C4-2B (cell line): ENCODE measurements around the gene MTA2.
"Not testable (repeated sequence)": the region's sequence is repeated elsewhere in the genome, so short reads cannot be mapped to it uniquely, and the experiment has no call there.

ENCODE experiments used
- H3K27ac ChIP-seq: fragments of 450-650 bp; 2 replicates; pipeline ENCODE4 v1.5.1; 2017
- CTCF ChIP-seq: fragments of 450-650 bp; conservative IDR thresholded peaks from 2 replicates; pipeline ENCODE4 v1.5.1; 2017; ENCODE audit warnings: mild to moderate bottlenecking
- ZFX ChIP-seq: fragments of 450-650 bp; IDR thresholded peaks from 2 replicates; pipeline ENCODE4 v1.6.1; 2017

The MTA2 gene

GRCh38 chr11:62601372-62602140 is at the start of gene MTA2:
TSS of gene MTA2 (minus strand) at chr11:62601865. CDS start at chr11:62601450, 415 bp downstream.
- TF ChIP-seq CTCF = no peak
- peak; percentile 63; the same call in 1 of the 2 replicates for TF ChIP-seq ZFX
- H3K27ac ChIP-seq = peak within 1 kb of the TSS; percentile 100

GRCh38 chr11:62650283-62650682 is 48.6 kb upstream of the MTA2 start:
- not testable (repeated sequence) for H3K27ac ChIP-seq

- H3K27ac ChIP-seq = no peak overlapping the region
- TF ChIP-seq ZFX (no peak), CTCF (no peak)
Observed at GRCh38 chr11:62649486-62649885, 47.8 kb upstream of the MTA2 start.

GRCh38 chr11:62648967-62649364 is 47.3 kb upstream of the MTA2 start:
- no peak overlapping the region for H3K27ac ChIP-seq
- TF ChIP-seq CTCF = no peak
- TF ChIP-seq ZFX = no peak

GRCh38 chr11:62648185-62648966 is 46.7 kb upstream of the MTA2 start:
- peak overlapping the region; percentile 97 for H3K27ac ChIP-seq
- TF ChIP-seq CTCF (no peak), ZFX (no peak)

GRCh38 chr11:62647609-62648005 is 45.9 kb upstream of the MTA2 start:
- TF ChIP-seq CTCF (no peak), ZFX (no peak)

GRCh38 chr11:62646825-62647608 is 45.4 kb upstream of the MTA2 start:
- H3K27ac ChIP-seq = peak overlapping the region; percentile 97
- TF ChIP-seq CTCF (no peak), ZFX (no peak)

More at GRCh38 chr11:62647609-62648005, 45.9 kb upstream of the MTA2 start:
- H3K27ac ChIP-seq = peak overlapping the region; percentile 97
